Spleen (tissue), 11 donors: ENCODE results near the gene METTL14. TPM values are rescaled to one million over a fixed set of nuclear protein-coding genes. Genes with fewer than 3 reads are reported as not detected.

ENCODE experiments used
- DNase-seq: peaks from one replicate; pipeline ENCODE4 v3.0.0-alpha.2; 2020
- H3K27ac ChIP-seq, 8 donors: fragments of 200-600 bp; sonication (generic) in 7 of 8; 1 replicate in 4 of 8; 2 replicates in 4 of 8; pipeline versions ENCODE4 v1.5.0 to v1.8.0; 2016 to 2021; ENCODE audit warnings: inconsistent platforms in 4 of 8, mild to moderate bottlenecking in 4 of 8, moderate library complexity in 1 of 8
- H3K27me3 ChIP-seq, 7 donors: fragments of 200-600 bp; sonication (generic) in 6 of 7; replicated peaks in 1 of 7; 1 replicate in 4 of 7; 2 replicates in 3 of 7; pipeline versions ENCODE4 v1.5.0 to v1.8.0; 2016 to 2021; ENCODE audit warnings: inconsistent platforms in 3 of 7, mild to moderate bottlenecking in 1 of 7
- H3K36me3 ChIP-seq, 6 donors: fragments of 200-600 bp; sonication (generic) in 5 of 6; 1 replicate in 4 of 6; 2 replicates in 2 of 6; pipeline versions ENCODE4 v1.5.0 to v1.8.0; 2016 to 2021; ENCODE audit warnings: inconsistent platforms in 2 of 6
- H3K4me1 ChIP-seq, 6 donors: fragments of 200-600 bp; sonication (generic) in 5 of 6; 1 replicate in 3 of 6; 2 replicates in 3 of 6; pipeline versions ENCODE4 v1.5.0 to v1.8.0; 2016 to 2021; ENCODE audit warnings: inconsistent platforms in 3 of 6
- H3K4me3 ChIP-seq, 8 donors: fragments of 200-600 bp; sonication (generic) in 7 of 8; 1 replicate in 4 of 8; 2 replicates in 4 of 8; pipeline versions ENCODE4 v1.5.0 to v1.8.0; 2016 to 2021; ENCODE audit warnings: inconsistent platforms in 4 of 8, mild to moderate bottlenecking in 4 of 8, moderate library complexity in 2 of 8
- H3K9me3 ChIP-seq, 8 donors: fragments of 200-600 bp; sonication (generic) in 7 of 8; 1 replicate in 4 of 8; 2 replicates in 4 of 8; pipeline versions ENCODE4 v1.5.0 to v1.8.0; 2016 to 2021; ENCODE audit warnings: inconsistent platforms in 4 of 8
- POLR2A ChIP-seq, 3 donors: fragments of 450-650 bp; IDR thresholded peaks; one replicate each; pipeline ENCODE4 v1.5.1; 2017; ENCODE audit warnings: antibody characterized with exemption in 3 of 3, mild to moderate bottlenecking in 1 of 3
- POLR2AphosphoS5 ChIP-seq, 3 donors: sonication (generic); formaldehyde crosslinking; IDR thresholded peaks; one replicate each; pipeline ENCODE4 v1.5.1; 2017; ENCODE audit warnings: antibody characterized with exemption in 3 of 3
- WGBS, 5 donors: extraction: QIAGEN DNeasy Blood & Tissue Kit in 3 of 5; methylation state at CpG; one replicate each; pipeline versions ENCODE4 v1.1.5 to v1.1.7; 2013 to 2018; 5-methylcytosine and 5-hydroxymethylcytosine counted together
- intact Hi-C: fragments of 100-400 bp; cut with DNase I; formaldehyde crosslinking; loops from one replicate; pipeline ENCODE4 v1.15.0; 2023; ENCODE audit warnings: low total_unique reads
- polyA plus RNA-seq, 3 donors: library from polyadenylated mRNA; stranded (reverse); fragments of 200-250 nt; gene quantifications; one replicate each; pipeline ENCODE4 v1.2.1, GENCODE V29; 2013
- total RNA-seq, 7 donors: library from RNA; depleted of rRNA in 3 of 7; stranded (reverse); fragments of >200 nt in 3 of 7; fragmentation: NEBNext Ultra II Directional in 4 of 7; extraction: Animal tissue kit (Norgen Biotek cat#: 25700) in 4 of 7; gene quantifications; one replicate each; pipeline versions ENCODE4 v1.1.0 to v1.2.1, GENCODE V29; 2016 to 2021
- TF ChIP-seq, protein P1 (sequence below), 11 experiments: fragments of 200-600 bp in 7 of 11; fragments of 450-650 bp in 4 of 11; sonication (generic) in 4 of 11; IDR thresholded peaks in 8 of 11; conservative IDR thresholded peaks in 3 of 11; 1 replicate in 7 of 11; 2 replicates in 4 of 11; pipeline versions ENCODE4 v1.4.0 to v1.8.0; 2016 to 2021; ENCODE audit warnings: antibody characterized with exemption in 11 of 11, inconsistent platforms in 4 of 11, mild to moderate bottlenecking in 1 of 11
- donor health status: healthy with polysubstance abuse.
- donor health status: DM: no; HTN: no; CAD: no; lungs with moderate emphysema.
- donor health status: DM: no; HTN: no; CAD: no.
- donor health status: Bipolar disorder and iron deficiency.
- donor health status: healthy.
- donor health status: DM: no; HTN: no; CAD: no.
- donor health status: DM: yes; HTN: yes; CAD: no.

METTL14 gene
- total and polyA plus RNA-seq, 10 donors: 7.1 to 48.3 (median 35.2) TPM

- Histone ChIP-seq H3K27me3 (no peaks in the 10 kb centered on the region), H3K4me3 (no peak overlapping the region), H3K4me1 (no peaks in the 10 kb centered on the region), H3K27ac (no peak overlapping the region), H3K36me3 (peaks cover under 1 to 70% (median 10%) of the 10 kb centered on the region in 6 donors), H3K9me3 (no peaks in the 10 kb centered on the region)
- no peak for DNase-seq
- no peak for TF ChIP-seq POLR2AphosphoS5 (IDR thresholded peaks at IDR 0.05)
- TF ChIP-seq, protein P1, sequence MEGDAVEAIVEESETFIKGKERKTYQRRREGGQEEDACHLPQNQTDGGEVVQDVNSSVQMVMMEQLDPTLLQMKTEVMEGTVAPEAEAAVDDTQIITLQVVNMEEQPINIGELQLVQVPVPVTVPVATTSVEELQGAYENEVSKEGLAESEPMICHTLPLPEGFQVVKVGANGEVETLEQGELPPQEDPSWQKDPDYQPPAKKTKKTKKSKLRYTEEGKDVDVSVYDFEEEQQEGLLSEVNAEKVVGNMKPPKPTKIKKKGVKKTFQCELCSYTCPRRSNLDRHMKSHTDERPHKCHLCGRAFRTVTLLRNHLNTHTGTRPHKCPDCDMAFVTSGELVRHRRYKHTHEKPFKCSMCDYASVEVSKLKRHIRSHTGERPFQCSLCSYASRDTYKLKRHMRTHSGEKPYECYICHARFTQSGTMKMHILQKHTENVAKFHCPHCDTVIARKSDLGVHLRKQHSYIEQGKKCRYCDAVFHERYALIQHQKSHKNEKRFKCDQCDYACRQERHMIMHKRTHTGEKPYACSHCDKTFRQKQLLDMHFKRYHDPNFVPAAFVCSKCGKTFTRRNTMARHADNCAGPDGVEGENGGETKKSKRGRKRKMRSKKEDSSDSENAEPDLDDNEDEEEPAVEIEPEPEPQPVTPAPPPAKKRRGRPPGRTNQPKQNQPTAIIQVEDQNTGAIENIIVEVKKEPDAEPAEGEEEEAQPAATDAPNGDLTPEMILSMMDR (IDR thresholded peaks at IDR 0.05 in 8 of 11, conservative IDR thresholded peaks at IDR 0.05 in 3 of 11): no peak
- TF ChIP-seq POLR2A (IDR thresholded peaks at IDR 0.05): no peak
- 92 to 97% (median 96%) methylated on average over 4 of the region's 4 CpGs for WGBS, 5 donors
- intact Hi-C loops: no loop called here
Observed at GRCh38 chr4:118718511-118719170, 33.4 kb downstream of the METTL14 start.

- Histone ChIP-seq H3K4me1 (no peaks in the 10 kb centered on the region), H3K4me3 (no peak overlapping the region), H3K36me3 (peaks cover 3 to 87% (median 29%) of the 10 kb centered on the region in 6 donors), H3K9me3 (no peaks in the 10 kb centered on the region), H3K27ac (no peak overlapping the region), H3K27me3 (no peaks in the 10 kb centered on the region)
- intact Hi-C loops: no loop called here
- no peak for DNase-seq
- 91 to 100% (median 100%) methylated on average over 1 of the region's 1 CpG for WGBS, 5 donors
- TF ChIP-seq POLR2A (IDR thresholded peaks at IDR 0.05) (no peak), POLR2AphosphoS5 (IDR thresholded peaks at IDR 0.05) (no peak)
- TF ChIP-seq, protein P1 (IDR thresholded peaks at IDR 0.05 in 8 of 11, conservative IDR thresholded peaks at IDR 0.05 in 3 of 11): no peak
Observed at GRCh38 chr4:118721752-118722151, 36.6 kb downstream of the METTL14 start.

DNA sequence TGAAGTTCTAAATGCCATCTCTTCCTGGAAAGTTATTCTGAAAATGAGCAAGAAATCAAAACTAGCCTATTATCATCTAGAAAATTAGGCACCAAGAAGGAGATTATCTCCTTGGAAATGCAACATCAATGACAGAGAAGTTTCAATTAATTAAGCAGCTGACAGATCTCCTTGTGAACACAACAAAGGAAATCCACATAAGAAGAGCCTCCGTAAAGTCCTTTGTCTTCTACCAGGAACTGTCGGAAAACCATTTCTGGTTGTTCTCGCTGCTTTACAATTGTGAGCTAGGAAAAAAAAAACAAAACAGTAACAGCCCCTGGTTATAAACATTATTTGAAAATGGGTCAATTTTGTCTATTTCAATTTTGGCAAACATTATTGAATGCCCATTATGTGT is 38.2 kb downstream of the METTL14 start:
- Histone ChIP-seq H3K27ac (no peak overlapping the region), H3K36me3 (peaks cover 3 to 96% (median 41%) of the 10 kb centered on the region in 6 donors), H3K9me3 (no peaks in the 10 kb centered on the region), H3K4me1 (no peaks in the 10 kb centered on the region), H3K4me3 (no peak overlapping the region), H3K27me3 (no peaks in the 10 kb centered on the region)
- 93 to 100% (median 95%) methylated on average over 3 of the region's 3 CpGs for WGBS, 5 donors
- no peak for TF ChIP-seq POLR2A (IDR thresholded peaks at IDR 0.05)
- no peak for TF ChIP-seq POLR2AphosphoS5 (IDR thresholded peaks at IDR 0.05)
- TF ChIP-seq, protein P1 (IDR thresholded peaks at IDR 0.05 in 8 of 11, conservative IDR thresholded peaks at IDR 0.05 in 3 of 11): no peak
- intact Hi-C loops: no loop called here
- DNase-seq: no peak

GRCh38 chr4:118727360-118727759 is 42.2 kb downstream of the METTL14 start:
- H3K27ac ChIP-seq: no peak overlapping the region
- H3K9me3 ChIP-seq: no peaks in the 10 kb centered on the region
- H3K4me3 ChIP-seq: no peak overlapping the region
- 58 to 83% (median 70%) methylated on average over 1 of the region's 1 CpG for WGBS, 5 donors
- intact Hi-C loops: no loop called here
- no peaks in the 10 kb centered on the region for H3K4me1 ChIP-seq
- TF ChIP-seq POLR2AphosphoS5 (IDR thresholded peaks at IDR 0.05) (no peak), POLR2A (IDR thresholded peaks at IDR 0.05) (no peak)
- TF ChIP-seq, protein P1 (IDR thresholded peaks at IDR 0.05 in 8 of 11, conservative IDR thresholded peaks at IDR 0.05 in 3 of 11): no peak
- DNase-seq: no peak
- H3K36me3 ChIP-seq: peaks cover 3 to 100% (median 66%) of the 10 kb centered on the region in 6 donors
- H3K27me3 ChIP-seq: no peaks in the 10 kb centered on the region
